Activated naive CD8-positive, alpha-beta T cell (primary cell): ENCODE data around the gene INPP5A.

Experiments used
- H3K27ac Mint-ChIP-seq: one replicate; pipeline ENCODE4 v1.8.0; 2021; ENCODE audit warnings: mixed read lengths
- H3K27me3 Mint-ChIP-seq: one replicate; pipeline ENCODE4 v1.8.0; 2021; ENCODE audit warnings: mixed read lengths
- H3K36me3 Mint-ChIP-seq: one replicate; pipeline ENCODE4 v1.8.0; 2021; ENCODE audit warnings: mixed read lengths
- H3K4me1 Mint-ChIP-seq: one replicate; pipeline ENCODE4 v1.8.0; 2021; ENCODE audit warnings: low read depth, mixed read lengths
- H3K4me3 Mint-ChIP-seq: one replicate; pipeline ENCODE4 v1.8.0; 2021; ENCODE audit warnings: mild to moderate bottlenecking, mixed read lengths
- H3K9me3 Mint-ChIP-seq: one replicate; pipeline ENCODE4 v1.8.0; 2021; ENCODE audit warnings: low read depth, mixed read lengths

Gene INPP5A

DNA sequence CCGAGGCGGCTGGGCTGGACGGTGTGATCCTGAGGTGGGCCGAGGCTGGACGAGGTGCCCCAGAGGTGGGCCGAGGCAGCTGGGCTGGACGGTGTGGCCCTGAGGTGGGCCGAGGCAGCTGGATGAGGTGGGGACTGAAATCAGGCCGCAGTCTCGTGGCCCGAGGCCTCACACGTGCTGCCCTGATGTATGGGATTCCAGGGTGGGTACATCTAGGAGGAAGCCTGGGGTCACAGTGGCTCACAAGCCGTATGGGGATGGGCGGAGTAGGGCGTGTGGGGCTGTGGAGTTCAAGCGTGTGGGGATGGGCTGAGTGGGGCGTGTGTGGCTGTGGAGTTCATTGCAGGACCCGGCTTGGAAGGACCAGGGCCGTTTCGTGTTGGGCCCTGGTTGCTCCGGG, 260.8 kb downstream of the INPP5A start:
- Mint-ChIP-seq H3K4me1 (no peaks in the 10 kb centered on the region), H3K9me3 (no peaks in the 10 kb centered on the region), H3K27me3 (no peaks in the 10 kb centered on the region), H3K27ac (no peak overlapping the region), H3K36me3 (no peaks in the 10 kb centered on the region), H3K4me3 (no peak overlapping the region)

- no peaks in the 10 kb centered on the region for H3K27me3 Mint-ChIP-seq
- H3K9me3 Mint-ChIP-seq = no peaks in the 10 kb centered on the region
- no peak overlapping the region for H3K27ac Mint-ChIP-seq
These were observed 261.3 kb downstream of the INPP5A start for GRCh38 chr10:132798876-132799275.

GRCh38 chr10:132799865-132800264, 262.3 kb downstream of the INPP5A start:
- H3K27me3 Mint-ChIP-seq = no peaks in the 10 kb centered on the region
- no peak overlapping the region for H3K27ac Mint-ChIP-seq
- H3K4me3 Mint-ChIP-seq = no peak overlapping the region
- no peaks in the 10 kb centered on the region for H3K9me3 Mint-ChIP-seq
- H3K36me3 Mint-ChIP-seq = no peaks in the 10 kb centered on the region
- H3K4me1 Mint-ChIP-seq = no peaks in the 10 kb centered on the region

More at GRCh38 chr10:132798876-132799275, 261.3 kb downstream of the INPP5A start:
- Mint-ChIP-seq H3K4me1 (no peaks in the 10 kb centered on the region), H3K36me3 (no peaks in the 10 kb centered on the region), H3K4me3 (no peak overlapping the region)

DNA sequence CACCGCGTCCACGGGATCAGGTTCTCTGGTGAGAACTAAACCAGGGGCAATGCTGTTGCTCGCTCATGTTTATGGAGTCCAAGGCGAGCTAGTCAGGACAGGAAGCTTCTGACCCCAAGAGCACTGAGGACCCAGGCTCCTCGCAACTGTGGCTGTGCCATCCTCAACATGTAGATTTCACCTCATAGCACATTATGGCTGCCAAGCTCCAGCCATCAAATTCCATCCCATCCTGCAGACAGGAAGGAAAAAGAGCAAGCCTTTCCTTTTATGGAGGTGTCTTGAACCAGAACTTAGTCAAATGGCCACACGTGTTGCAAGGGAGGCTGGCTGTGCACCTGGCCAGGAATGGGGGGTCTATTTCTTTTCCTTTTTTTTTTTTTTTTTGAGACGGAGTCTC, 264.5 kb downstream of the INPP5A start:
- H3K4me1 Mint-ChIP-seq = no peaks in the 10 kb centered on the region
- H3K9me3 Mint-ChIP-seq = no peaks in the 10 kb centered on the region
- H3K27me3 Mint-ChIP-seq = no peaks in the 10 kb centered on the region
- no peaks in the 10 kb centered on the region for H3K36me3 Mint-ChIP-seq
- no peak overlapping the region for H3K4me3 Mint-ChIP-seq
- H3K27ac Mint-ChIP-seq = no peak overlapping the region

GRCh38 chr10:132802694-132803320, 265.2 kb downstream of the INPP5A start:
- Mint-ChIP-seq H3K27me3 (no peaks in the 10 kb centered on the region), H3K27ac (no peak overlapping the region), H3K9me3 (no peaks in the 10 kb centered on the region), H3K4me1 (no peaks in the 10 kb centered on the region), H3K36me3 (no peaks in the 10 kb centered on the region), H3K4me3 (no peak overlapping the region)

- Mint-ChIP-seq H3K9me3 (no peaks in the 10 kb centered on the region), H3K4me1 (no peaks in the 10 kb centered on the region), H3K4me3 (no peak overlapping the region), H3K27me3 (no peaks in the 10 kb centered on the region), H3K27ac (no peak overlapping the region), H3K36me3 (no peaks in the 10 kb centered on the region)
These were observed 266.0 kb downstream of the INPP5A start for GRCh38 chr10:132803416-132804210.

GRCh38 chr10:132804287-132804686, 266.7 kb downstream of the INPP5A start:
- Mint-ChIP-seq H3K27ac (no peak overlapping the region), H3K4me1 (no peaks in the 10 kb centered on the region), H3K36me3 (no peaks in the 10 kb centered on the region), H3K27me3 (no peaks in the 10 kb centered on the region), H3K4me3 (no peak overlapping the region), H3K9me3 (no peaks in the 10 kb centered on the region)

DNA sequence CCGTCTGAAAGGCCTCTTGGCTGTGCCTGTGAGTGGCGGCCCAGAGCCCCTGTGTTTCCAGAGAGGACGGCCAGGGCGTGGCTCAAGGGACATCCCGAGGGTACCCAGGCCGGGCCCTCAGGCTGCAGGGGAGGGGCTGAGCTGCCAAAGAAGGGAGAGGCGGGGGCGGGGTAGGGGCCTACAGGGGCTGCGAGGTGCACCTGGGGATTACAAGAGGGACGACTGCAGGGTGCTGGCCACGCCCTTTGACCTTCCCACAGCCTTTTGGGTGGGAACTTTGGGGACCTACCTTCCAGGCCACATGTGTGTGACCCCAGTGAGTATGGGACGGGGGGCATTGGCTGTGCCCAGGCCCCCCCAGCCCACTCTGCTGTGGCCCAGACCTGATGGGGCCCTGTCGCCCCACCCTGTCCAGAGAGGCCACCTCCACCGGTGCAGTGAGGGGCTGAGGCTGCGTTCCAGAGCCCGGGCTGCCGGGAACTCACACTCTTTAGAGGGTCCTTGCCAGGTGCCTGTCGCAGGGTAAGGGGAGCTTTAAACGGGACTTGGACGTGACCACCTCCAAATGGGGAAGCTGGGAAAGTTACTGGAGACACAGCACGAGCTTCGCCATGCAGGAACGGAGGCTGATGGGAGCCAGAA, 267.3 kb downstream of the INPP5A start:
- Mint-ChIP-seq H3K27ac (no peak overlapping the region), H3K4me3 (no peak overlapping the region), H3K36me3 (no peaks in the 10 kb centered on the region), H3K27me3 (no peaks in the 10 kb centered on the region), H3K4me1 (no peaks in the 10 kb centered on the region), H3K9me3 (no peaks in the 10 kb centered on the region)

- Mint-ChIP-seq H3K36me3 (no peaks in the 10 kb centered on the region), H3K4me1 (no peaks in the 10 kb centered on the region), H3K9me3 (no peaks in the 10 kb centered on the region), H3K27me3 (no peaks in the 10 kb centered on the region), H3K4me3 (no peak overlapping the region), H3K27ac (no peak overlapping the region)
These were observed 268.0 kb downstream of the INPP5A start for GRCh38 chr10:132805599-132805998.

- Mint-ChIP-seq H3K4me1 (no peaks in the 10 kb centered on the region), H3K4me3 (no peak overlapping the region), H3K36me3 (no peaks in the 10 kb centered on the region), H3K27ac (no peak overlapping the region), H3K27me3 (no peaks in the 10 kb centered on the region), H3K9me3 (no peaks in the 10 kb centered on the region)
These were observed 268.5 kb downstream of the INPP5A start for GRCh38 chr10:132806110-132806509.

DNA sequence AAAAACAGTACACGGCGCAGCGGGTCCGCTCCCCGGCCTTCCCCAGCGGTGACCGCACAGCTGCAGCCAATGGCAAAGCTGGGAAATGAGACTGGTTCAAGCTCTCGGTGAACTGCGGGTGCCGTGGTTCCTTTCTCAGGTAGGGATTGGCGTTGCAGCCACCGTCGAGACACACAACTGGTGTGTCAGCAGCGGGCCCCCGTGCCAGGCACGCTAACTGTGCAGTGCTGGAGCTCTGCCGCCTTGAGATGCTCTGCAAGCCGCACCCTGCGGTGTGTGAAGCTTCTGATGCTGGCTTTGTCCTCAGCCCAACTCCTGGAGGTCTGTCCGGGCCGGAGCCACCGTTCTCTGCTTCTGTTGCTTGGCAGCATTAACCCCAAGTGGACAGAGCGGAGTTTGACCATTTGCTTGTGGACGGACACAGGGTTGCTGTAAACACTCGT, 269.0 kb downstream of the INPP5A start:
- Mint-ChIP-seq H3K9me3 (no peaks in the 10 kb centered on the region), H3K36me3 (no peaks in the 10 kb centered on the region), H3K4me1 (no peaks in the 10 kb centered on the region), H3K27ac (no peak overlapping the region), H3K27me3 (no peaks in the 10 kb centered on the region), H3K4me3 (no peak overlapping the region)

GRCh38 chr10:132807621-132808049, 270.0 kb downstream of the INPP5A start:
- Mint-ChIP-seq H3K9me3 (no peaks in the 10 kb centered on the region), H3K27ac (no peak overlapping the region), H3K4me1 (no peaks in the 10 kb centered on the region), H3K36me3 (no peaks in the 10 kb centered on the region), H3K27me3 (no peaks in the 10 kb centered on the region), H3K4me3 (no peak overlapping the region)

DNA sequence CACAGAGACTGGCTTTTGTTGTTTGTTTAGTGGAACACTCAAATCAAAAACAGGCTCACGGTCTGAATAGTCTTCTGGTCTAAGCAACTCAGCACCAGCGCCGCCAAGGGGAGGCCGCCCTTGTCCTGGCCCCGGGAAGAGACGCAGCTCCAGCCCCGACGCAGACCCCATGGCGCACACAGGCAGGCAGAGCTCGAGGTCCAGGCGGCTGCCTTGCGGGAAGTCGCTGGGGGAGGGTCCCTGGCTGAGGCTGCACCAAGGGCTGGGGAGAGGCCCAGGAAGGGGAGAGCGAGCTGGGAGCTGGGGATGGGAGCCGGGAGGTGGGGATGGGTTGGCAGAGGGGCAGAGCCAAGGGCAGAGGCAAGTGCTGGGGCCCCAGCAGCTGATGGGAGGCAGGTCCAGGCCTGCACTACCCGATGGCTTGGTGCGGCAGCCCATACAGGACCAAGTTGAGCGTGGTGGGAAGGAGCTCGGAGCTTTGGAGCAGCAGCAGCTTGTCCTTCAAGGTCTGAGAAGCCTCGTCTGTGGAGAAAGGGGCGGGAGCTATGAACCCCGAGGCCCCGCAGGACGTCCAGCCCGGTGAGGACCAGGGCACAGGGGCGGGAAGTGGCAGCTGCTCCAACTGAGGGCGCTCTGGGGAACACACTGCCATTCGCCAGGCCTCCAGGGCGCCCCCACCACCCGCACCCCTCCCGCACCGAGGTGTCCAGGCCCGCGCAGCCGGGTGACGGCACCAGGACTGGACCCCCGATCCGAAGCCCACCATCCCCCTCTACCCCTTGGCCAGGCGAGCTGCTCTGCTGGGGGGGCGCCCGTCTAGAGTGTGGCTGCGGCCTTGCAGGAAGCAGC, 271.0 kb downstream of the INPP5A start:
- Mint-ChIP-seq H3K27me3 (no peaks in the 10 kb centered on the region), H3K27ac (no peak overlapping the region), H3K36me3 (no peaks in the 10 kb centered on the region), H3K9me3 (no peaks in the 10 kb centered on the region), H3K4me3 (no peak overlapping the region), H3K4me1 (no peaks in the 10 kb centered on the region)

- Mint-ChIP-seq H3K27me3 (no peaks in the 10 kb centered on the region), H3K4me3 (no peak overlapping the region), H3K9me3 (no peaks in the 10 kb centered on the region), H3K27ac (no peak overlapping the region), H3K4me1 (no peaks in the 10 kb centered on the region), H3K36me3 (no peaks in the 10 kb centered on the region)
These were observed 271.9 kb downstream of the INPP5A start for GRCh38 chr10:132809232-132810140.
